Peyer's patch (tissue), 4 donors: ENCODE measurements around the gene AUTS2.

Experiments
- POLR2A ChIP-seq, 2 donors: fragments of 450-650 bp; IDR thresholded peaks; one replicate each; pipeline ENCODE4 v1.5.1; 2017; ENCODE audit warnings: antibody characterized with exemption in 2 of 2, mild to moderate bottlenecking in 2 of 2, moderate library complexity in 2 of 2
- TF ChIP-seq, protein P1 (sequence below), 6 experiments: fragments of 450-650 bp in 4 of 6; fragments of 200-600 bp in 2 of 6; sonication (generic) in 1 of 6; IDR thresholded peaks; one replicate each; pipeline ENCODE4 v1.5.1; 2017 to 2019; ENCODE audit warnings: antibody characterized with exemption in 6 of 6, mild to moderate bottlenecking in 3 of 6, moderate library complexity in 1 of 6

GRCh38 chr7:70565721-70566370, 967.6 kb downstream of the AUTS2 start:
- no peak for TF ChIP-seq POLR2A (IDR thresholded peaks at IDR 0.05)
- TF ChIP-seq, protein P1, sequence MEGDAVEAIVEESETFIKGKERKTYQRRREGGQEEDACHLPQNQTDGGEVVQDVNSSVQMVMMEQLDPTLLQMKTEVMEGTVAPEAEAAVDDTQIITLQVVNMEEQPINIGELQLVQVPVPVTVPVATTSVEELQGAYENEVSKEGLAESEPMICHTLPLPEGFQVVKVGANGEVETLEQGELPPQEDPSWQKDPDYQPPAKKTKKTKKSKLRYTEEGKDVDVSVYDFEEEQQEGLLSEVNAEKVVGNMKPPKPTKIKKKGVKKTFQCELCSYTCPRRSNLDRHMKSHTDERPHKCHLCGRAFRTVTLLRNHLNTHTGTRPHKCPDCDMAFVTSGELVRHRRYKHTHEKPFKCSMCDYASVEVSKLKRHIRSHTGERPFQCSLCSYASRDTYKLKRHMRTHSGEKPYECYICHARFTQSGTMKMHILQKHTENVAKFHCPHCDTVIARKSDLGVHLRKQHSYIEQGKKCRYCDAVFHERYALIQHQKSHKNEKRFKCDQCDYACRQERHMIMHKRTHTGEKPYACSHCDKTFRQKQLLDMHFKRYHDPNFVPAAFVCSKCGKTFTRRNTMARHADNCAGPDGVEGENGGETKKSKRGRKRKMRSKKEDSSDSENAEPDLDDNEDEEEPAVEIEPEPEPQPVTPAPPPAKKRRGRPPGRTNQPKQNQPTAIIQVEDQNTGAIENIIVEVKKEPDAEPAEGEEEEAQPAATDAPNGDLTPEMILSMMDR (IDR thresholded peaks at IDR 0.05): no peak
